Endodermal cell (in vitro differentiated cells): ENCODE data around the gene GTPBP1. TPM values are rescaled to one million over a fixed set of nuclear protein-coding genes. Genes with fewer than 3 reads are reported as not detected.
A peak's percentile ranks its signal among the peaks of the same experiment; 100 is the strongest.

ENCODE experiments used
- DNase-seq: peaks from one replicate; pipeline ENCODE4 v3.0.0-alpha.2; 2017
- H3K27ac ChIP-seq: 2 replicates; pipeline ENCODE4 v1.5.1; 2013; ENCODE audit warnings: mild to moderate bottlenecking, low read depth, low read length, moderate library complexity
- H3K27me3 ChIP-seq: 2 replicates; pipeline ENCODE4 v1.6.1; 2013; ENCODE audit warnings: mild to moderate bottlenecking, low read length, moderate library complexity; ENCODE audit not compliant: insufficient read depth, control insufficient read depth, poor library complexity, severe bottlenecking
- H3K36me3 ChIP-seq: 2 replicates; pipeline ENCODE4 v1.7.0; 2013; ENCODE audit warnings: mild to moderate bottlenecking, low read length, moderate library complexity; ENCODE audit not compliant: control insufficient read depth, insufficient read depth
- H3K4me1 ChIP-seq: one replicate; pipeline ENCODE4 v1.7.0; 2013; ENCODE audit warnings: low read length; ENCODE audit not compliant: control insufficient read depth, insufficient read depth
- H3K4me3 ChIP-seq: 2 replicates; pipeline ENCODE4 v1.5.1; 2013; ENCODE audit warnings: mild to moderate bottlenecking, low read length, moderate library complexity
- H3K9ac ChIP-seq: 2 replicates; pipeline ENCODE4 v1.6.1; 2013; ENCODE audit warnings: mild to moderate bottlenecking, low read length, moderate library complexity; ENCODE audit not compliant: poor library complexity, severe bottlenecking; ENCODE audit errors: extremely low read depth
- H3K9me3 ChIP-seq: 2 replicates; pipeline ENCODE4 v1.6.1; 2013; ENCODE audit warnings: mild to moderate bottlenecking, low read length, moderate library complexity; ENCODE audit not compliant: control insufficient read depth
- H3K27ac Mint-ChIP-seq: 2 replicates; pipeline ENCODE4 v1.8.0; 2020; ENCODE audit warnings: mixed read lengths
- H3K27me3 Mint-ChIP-seq: 2 replicates; pipeline ENCODE4 v1.8.0; 2021; ENCODE audit warnings: mild to moderate bottlenecking, mixed read lengths; ENCODE audit not compliant: insufficient read depth
- H3K36me3 Mint-ChIP-seq: 2 replicates; pipeline ENCODE4 v1.8.0; 2020; ENCODE audit warnings: low read depth, mixed read lengths
- H3K4me1 Mint-ChIP-seq: 2 replicates; pipeline ENCODE4 v1.8.0; 2020; ENCODE audit warnings: mixed read lengths
- H3K4me3 Mint-ChIP-seq: 2 replicates; pipeline ENCODE4 v1.8.0; 2020; ENCODE audit warnings: mild to moderate bottlenecking, moderate library complexity, mixed read lengths
- H3K9me3 Mint-ChIP-seq: 2 replicates; pipeline ENCODE4 v1.8.0; 2020; ENCODE audit warnings: mild to moderate bottlenecking, mixed read lengths
- WGBS, 2 experiments: methylation state at CpG; one replicate each; pipeline versions ENCODE4 v1.1.5 to v1.1.7; 2013; ENCODE audit warnings: missing lambda C conversion rate in 2 of 2, mixed read lengths in 1 of 2; ENCODE audit not compliant: insufficient coverage in 1 of 2, insufficient read length in 1 of 2; 5-methylcytosine and 5-hydroxymethylcytosine counted together
- total RNA-seq, 2 donors: library from RNA; stranded (reverse); fragmentation: NEBNext Ultra II Directional in 1 of 2; extraction: Animal tissue kit (Norgen Biotek cat#: 25700) in 1 of 2; gene quantifications; 2 replicates in 1 of 2; 3 replicates in 1 of 2; pipeline ENCODE4 v1.2.1, GENCODE V29; 2021
- TF ChIP-seq, protein P1 (sequence below): fragments of 200-600 bp; sonication (generic); conservative IDR thresholded peaks from 2 replicates; pipeline ENCODE4 v1.5.0; 2021; ENCODE audit warnings: antibody characterized with exemption, mild to moderate bottlenecking

Gene GTPBP1
- total RNA-seq, 2 donors from 2014 or later: 79.0 to 86.1 TPM

DNA sequence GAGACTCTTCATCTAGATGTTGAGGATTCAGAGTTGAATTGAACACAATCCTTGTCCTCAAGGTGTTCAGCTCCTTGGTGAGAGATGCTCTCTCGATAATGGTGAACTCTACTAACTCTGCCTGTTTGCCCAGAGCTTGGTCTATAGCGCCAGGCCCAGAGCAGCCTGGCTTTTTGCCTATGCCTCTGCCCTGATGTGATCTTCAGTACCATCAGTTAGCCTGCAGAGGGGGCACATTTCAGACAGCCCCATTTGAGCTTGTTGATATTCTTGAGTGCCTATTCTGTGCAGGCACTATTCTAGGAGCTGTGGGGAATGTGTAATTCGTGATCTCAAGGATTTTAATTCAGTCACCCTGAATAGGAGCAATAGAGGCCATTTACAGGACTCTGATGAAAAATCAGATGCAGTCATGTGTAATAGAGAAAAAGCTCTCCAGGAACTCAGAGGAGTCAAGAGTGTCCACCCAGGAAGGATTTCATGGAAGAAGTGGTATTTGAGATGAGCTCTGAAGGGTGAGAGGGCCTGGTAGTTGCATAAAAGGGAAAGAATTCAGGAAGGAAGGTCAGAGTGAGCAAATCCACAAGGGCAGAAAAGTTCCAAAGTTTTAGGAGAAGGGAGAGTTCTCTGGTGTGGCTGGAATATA lies 19.3 kb downstream of the GTPBP1 start:
- TF ChIP-seq, protein P1, sequence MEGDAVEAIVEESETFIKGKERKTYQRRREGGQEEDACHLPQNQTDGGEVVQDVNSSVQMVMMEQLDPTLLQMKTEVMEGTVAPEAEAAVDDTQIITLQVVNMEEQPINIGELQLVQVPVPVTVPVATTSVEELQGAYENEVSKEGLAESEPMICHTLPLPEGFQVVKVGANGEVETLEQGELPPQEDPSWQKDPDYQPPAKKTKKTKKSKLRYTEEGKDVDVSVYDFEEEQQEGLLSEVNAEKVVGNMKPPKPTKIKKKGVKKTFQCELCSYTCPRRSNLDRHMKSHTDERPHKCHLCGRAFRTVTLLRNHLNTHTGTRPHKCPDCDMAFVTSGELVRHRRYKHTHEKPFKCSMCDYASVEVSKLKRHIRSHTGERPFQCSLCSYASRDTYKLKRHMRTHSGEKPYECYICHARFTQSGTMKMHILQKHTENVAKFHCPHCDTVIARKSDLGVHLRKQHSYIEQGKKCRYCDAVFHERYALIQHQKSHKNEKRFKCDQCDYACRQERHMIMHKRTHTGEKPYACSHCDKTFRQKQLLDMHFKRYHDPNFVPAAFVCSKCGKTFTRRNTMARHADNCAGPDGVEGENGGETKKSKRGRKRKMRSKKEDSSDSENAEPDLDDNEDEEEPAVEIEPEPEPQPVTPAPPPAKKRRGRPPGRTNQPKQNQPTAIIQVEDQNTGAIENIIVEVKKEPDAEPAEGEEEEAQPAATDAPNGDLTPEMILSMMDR: peak; percentile 73
- Histone ChIP-seq H3K9ac (no peak overlapping the region), H3K9me3 (no peaks in the 10 kb centered on the region), H3K27me3 (no peaks in the 10 kb centered on the region), H3K4me3 (no peak overlapping the region), H3K27ac (no peak overlapping the region), H3K36me3 (peaks cover 92% of the 10 kb centered on the region), H3K4me1 (no peaks in the 10 kb centered on the region)
- 86% methylated on average over 3 of the region's 3 CpGs for WGBS, 2 experiments
- no peak overlapping the region for H3K4me3 Mint-ChIP-seq
- no peak overlapping the region for H3K27ac Mint-ChIP-seq
- H3K9me3 Mint-ChIP-seq: no peaks in the 10 kb centered on the region
- H3K36me3 Mint-ChIP-seq: peaks cover 61% of the 10 kb centered on the region
- H3K27me3 Mint-ChIP-seq: no peaks in the 10 kb centered on the region
- peak; percentile 74 for DNase-seq
- no peaks in the 10 kb centered on the region for H3K4me1 Mint-ChIP-seq

DNA sequence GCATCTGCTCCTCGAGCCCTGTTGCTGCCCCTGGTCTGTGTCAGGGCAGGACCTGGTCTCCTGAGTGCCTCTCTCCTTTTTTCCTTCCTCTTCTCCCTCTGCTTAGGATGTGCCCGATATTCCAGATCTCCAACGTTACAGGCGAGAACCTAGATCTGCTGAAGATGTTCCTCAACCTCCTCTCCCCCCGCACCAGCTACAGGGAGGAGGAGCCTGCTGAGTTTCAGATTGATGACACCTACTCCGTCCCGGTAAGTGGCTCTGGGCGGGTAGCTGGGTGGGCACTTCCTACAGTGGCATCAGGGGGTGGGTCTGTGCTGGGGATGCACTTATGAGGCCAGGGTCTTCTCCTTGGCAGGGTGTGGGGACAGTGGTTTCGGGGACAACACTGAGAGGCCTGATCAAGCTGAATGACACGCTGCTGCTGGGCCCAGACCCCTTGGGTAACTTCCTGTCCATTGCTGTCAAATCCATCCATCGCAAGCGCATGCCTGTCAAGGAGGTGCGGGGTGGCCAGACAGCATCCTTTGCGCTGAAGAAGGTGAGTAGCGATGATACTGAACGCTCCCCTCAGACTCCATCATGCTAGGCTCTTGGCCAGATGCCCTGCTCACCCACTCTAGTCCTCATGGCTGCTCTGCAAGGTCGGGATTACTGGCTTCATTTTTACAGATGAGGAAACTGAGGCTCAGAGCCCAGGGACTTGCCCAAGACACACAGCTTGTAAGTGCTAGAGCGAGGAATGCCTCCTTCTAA lies 20.3 kb downstream of the GTPBP1 start:
- DNase-seq: no peak
- TF ChIP-seq, protein P1: no peak
- Mint-ChIP-seq H3K9me3 (no peaks in the 10 kb centered on the region), H3K4me1 (no peaks in the 10 kb centered on the region), H3K36me3 (peaks cover 68% of the 10 kb centered on the region), H3K4me3 (no peak overlapping the region), H3K27ac (no peak overlapping the region), H3K27me3 (no peaks in the 10 kb centered on the region)
- peaks cover 93% of the 10 kb centered on the region for H3K36me3 ChIP-seq
- H3K9ac ChIP-seq: no peak overlapping the region
- H3K4me1 ChIP-seq: no peaks in the 10 kb centered on the region
- no peak overlapping the region for H3K4me3 ChIP-seq
- H3K27ac ChIP-seq: no peak overlapping the region
- no peaks in the 10 kb centered on the region for H3K9me3 ChIP-seq
- no peaks in the 10 kb centered on the region for H3K27me3 ChIP-seq
- 94% methylated on average over 15 to 18 of the region's 18 CpGs for WGBS, 2 experiments

DNA sequence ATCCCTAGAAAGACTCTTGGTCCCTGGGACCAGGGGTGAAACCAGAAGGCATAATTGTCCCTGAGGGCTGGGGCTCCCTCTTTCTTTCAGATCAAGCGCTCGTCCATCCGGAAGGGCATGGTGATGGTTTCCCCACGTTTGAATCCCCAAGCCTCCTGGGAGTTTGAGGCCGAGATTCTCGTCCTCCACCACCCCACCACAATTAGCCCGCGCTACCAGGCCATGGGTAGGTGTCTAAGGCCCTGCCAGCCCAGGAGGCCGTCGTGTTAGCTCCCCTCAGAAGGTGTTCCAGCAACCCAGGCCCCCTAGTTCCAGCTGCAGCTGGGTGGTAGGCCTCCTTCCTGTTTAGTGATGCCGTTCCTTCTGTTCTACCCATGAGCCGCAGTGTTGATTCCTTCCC lies 21.4 kb downstream of the GTPBP1 start:
- DNase-seq: no peak
- H3K9ac ChIP-seq: no peak overlapping the region
- no peaks in the 10 kb centered on the region for H3K4me1 ChIP-seq
- H3K9me3 ChIP-seq: no peaks in the 10 kb centered on the region
- no peak overlapping the region for H3K27ac Mint-ChIP-seq
- H3K27ac ChIP-seq: no peak overlapping the region
- TF ChIP-seq, protein P1: no peak
- H3K4me3 Mint-ChIP-seq: no peak overlapping the region
- H3K4me3 ChIP-seq: no peak overlapping the region
- H3K9me3 Mint-ChIP-seq: no peaks in the 10 kb centered on the region
- H3K36me3 Mint-ChIP-seq: peaks cover 62% of the 10 kb centered on the region
- 92 to 100% methylated on average over 3 to 12 of the region's 12 CpGs for WGBS, 2 experiments
- H3K36me3 ChIP-seq: peaks cover 94% of the 10 kb centered on the region
- H3K27me3 ChIP-seq: no peaks in the 10 kb centered on the region
- H3K4me1 Mint-ChIP-seq: no peaks in the 10 kb centered on the region
- no peaks in the 10 kb centered on the region for H3K27me3 Mint-ChIP-seq
